ENCODE results near the gene TRIM38.

DNA sequence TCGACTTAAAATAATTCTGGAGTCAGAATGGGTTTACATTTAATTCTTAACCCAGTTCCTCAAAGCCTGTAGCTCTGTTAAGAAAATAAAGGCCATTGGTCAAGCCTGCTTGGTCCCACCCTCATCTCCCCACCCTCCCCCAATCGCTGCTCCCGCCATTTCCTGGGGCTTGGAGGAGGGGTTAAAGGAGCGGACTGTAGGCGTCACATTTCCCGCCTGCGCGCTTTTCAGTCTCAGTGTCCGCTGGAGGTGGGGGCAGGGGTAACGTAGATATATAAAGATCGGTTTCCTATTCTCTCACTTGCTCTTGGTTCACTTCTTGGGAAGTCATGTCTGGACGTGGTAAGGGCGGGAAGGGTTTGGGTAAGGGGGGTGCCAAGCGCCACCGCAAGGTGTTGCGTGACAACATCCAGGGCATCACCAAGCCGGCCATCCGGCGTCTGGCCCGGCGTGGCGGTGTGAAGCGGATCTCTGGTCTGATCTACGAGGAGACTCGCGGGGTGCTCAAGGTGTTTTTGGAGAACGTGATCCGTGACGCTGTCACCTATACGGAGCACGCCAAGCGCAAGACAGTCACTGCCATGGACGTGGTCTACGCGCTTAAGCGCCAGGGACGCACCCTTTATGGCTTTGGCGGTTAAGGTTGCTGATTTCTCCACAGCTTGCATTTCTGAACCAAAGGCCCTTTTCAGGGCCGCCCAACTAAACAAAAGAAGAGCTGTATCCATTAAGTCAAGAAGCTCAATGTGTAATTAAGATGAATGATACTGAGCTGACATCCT lies 58.9 kb downstream of the TRIM38 start:
- TF ChIP-seq POLR2A (IDR thresholded peaks at IDR 0.05) (peak; percentile 47), POLR2AphosphoS5 (IDR thresholded peaks at IDR 0.05) (peak; percentile 91)
- TF ChIP-seq, protein P1, sequence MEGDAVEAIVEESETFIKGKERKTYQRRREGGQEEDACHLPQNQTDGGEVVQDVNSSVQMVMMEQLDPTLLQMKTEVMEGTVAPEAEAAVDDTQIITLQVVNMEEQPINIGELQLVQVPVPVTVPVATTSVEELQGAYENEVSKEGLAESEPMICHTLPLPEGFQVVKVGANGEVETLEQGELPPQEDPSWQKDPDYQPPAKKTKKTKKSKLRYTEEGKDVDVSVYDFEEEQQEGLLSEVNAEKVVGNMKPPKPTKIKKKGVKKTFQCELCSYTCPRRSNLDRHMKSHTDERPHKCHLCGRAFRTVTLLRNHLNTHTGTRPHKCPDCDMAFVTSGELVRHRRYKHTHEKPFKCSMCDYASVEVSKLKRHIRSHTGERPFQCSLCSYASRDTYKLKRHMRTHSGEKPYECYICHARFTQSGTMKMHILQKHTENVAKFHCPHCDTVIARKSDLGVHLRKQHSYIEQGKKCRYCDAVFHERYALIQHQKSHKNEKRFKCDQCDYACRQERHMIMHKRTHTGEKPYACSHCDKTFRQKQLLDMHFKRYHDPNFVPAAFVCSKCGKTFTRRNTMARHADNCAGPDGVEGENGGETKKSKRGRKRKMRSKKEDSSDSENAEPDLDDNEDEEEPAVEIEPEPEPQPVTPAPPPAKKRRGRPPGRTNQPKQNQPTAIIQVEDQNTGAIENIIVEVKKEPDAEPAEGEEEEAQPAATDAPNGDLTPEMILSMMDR (IDR thresholded peaks at IDR 0.05), result peak in 2 of 4 experiments; percentile 16 to 25

Measured in prostate gland (tissue), 2 donors.